Hepatocyte (in vitro differentiated cells): ENCODE measurements around the gene WBP11.

Experiments
- CTCF ChIP-seq: fragments of 200-600 bp; sonication (generic); IDR thresholded peaks from 2 replicates; pipeline ENCODE4 v1.5.1; 2016; ENCODE audit warnings: antibody characterized with exemption, mild to moderate bottlenecking; ENCODE audit not compliant: poor library complexity
- EZH2 ChIP-seq: fragments of 200-600 bp; sonication (generic); IDR thresholded peaks from 2 replicates; pipeline ENCODE4 v1.6.1; 2016; ENCODE audit warnings: antibody characterized with exemption, mild to moderate bottlenecking, borderline replicate concordance
- EZH2phosphoT487 ChIP-seq: fragments of 200-600 bp; sonication (generic); IDR thresholded peaks from one replicate; pipeline ENCODE4 v1.6.1; 2018; ENCODE audit warnings: antibody characterized with exemption, mild to moderate bottlenecking, low read depth, moderate library complexity; ENCODE audit not compliant: unreplicated experiment, severe bottlenecking

- TF ChIP-seq CTCF (no peak), EZH2phosphoT487 (no peak), EZH2 (no peak)
Measured at GRCh38 chr12:14782756-14783155, 20.5 kb downstream of the WBP11 start.
